ENCODE measurements around the gene GCNT2. TPM values are rescaled to one million over a fixed set of nuclear protein-coding genes. Genes with fewer than 3 reads are reported as not detected.

The GCNT2 gene
- total RNA-seq, 1 experiment from 2014 or later, result 42.8 TPM

DNA sequence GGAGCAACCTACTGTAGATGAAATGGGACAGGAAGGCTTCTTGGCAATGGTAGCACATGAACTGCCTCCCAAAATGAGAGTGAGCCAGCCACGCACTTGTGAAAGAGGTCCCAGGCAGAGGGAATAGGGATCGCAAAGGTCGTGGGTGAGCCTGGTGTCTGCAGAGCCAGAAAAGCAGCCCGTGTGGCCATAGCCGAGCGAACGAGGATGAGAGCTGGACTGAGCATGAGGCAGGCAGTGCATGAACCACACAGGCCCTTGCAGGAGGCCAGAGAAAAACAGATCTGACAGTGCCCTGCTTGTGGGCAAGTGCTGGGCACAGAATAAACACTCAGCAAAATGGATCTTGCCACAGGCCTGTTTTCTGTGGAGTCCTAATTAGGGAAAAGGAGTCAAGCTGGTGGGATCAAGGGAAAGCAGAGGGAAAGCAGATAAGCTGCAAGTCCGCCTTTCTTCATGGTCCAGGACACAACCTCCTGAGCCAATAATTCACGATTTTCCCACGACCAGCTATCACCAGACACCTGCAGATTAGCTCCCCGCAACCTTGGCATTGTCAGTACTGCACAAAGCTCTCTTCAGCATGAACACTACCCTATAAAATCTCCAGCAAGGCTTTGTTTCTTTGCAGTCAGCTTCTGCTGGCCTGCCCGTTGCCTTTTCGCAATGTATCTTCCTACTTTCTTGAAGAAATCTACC lies 44.0 kb downstream of the GCNT2 start:
- Histone ChIP-seq H3K4me1 (ENCODE audit: control insufficient read depth, insufficient read depth, low read length) (no peaks in the 10 kb centered on the region), H3K27me3 (ENCODE audit: control insufficient read depth, insufficient read depth, low read length) (no peaks in the 10 kb centered on the region), H3K9me3 (ENCODE audit: control insufficient read depth, insufficient read depth, low read depth, low read length) (no peaks in the 10 kb centered on the region), H3K4me3 (ENCODE audit: low read depth in 2 of 2, low read length in 2 of 2) (no peak overlapping the region), H3K27ac (ENCODE audit: low read length) (no peak overlapping the region), H3K36me3 (ENCODE audit: control insufficient read depth, insufficient read depth, low read length) (no peaks in the 10 kb centered on the region)
- DNase-seq (ENCODE audit: low read depth, low spot score) (no peak), ATAC-seq (peak; percentile 47; the same call in 1 of the 2 replicates)
- in situ Hi-C loops (cut with HindIII; ENCODE audit: low pct_unique_long_range_greater_than_20kb, low sequenced_read_pairs) (no loop called here), intact Hi-C loops (cut with micrococcal nuclease; ENCODE audit: unreplicated experiment) (no loop called here)
- POLR2A ChIA-PET, result no interaction called here
- TF ChIP-seq SIN3A (IDR thresholded peaks at IDR 0.05; ENCODE audit: borderline replicate concordance, insufficient read depth, low read depth, low read length), result no peak
- TF ChIP-seq, protein P1, sequence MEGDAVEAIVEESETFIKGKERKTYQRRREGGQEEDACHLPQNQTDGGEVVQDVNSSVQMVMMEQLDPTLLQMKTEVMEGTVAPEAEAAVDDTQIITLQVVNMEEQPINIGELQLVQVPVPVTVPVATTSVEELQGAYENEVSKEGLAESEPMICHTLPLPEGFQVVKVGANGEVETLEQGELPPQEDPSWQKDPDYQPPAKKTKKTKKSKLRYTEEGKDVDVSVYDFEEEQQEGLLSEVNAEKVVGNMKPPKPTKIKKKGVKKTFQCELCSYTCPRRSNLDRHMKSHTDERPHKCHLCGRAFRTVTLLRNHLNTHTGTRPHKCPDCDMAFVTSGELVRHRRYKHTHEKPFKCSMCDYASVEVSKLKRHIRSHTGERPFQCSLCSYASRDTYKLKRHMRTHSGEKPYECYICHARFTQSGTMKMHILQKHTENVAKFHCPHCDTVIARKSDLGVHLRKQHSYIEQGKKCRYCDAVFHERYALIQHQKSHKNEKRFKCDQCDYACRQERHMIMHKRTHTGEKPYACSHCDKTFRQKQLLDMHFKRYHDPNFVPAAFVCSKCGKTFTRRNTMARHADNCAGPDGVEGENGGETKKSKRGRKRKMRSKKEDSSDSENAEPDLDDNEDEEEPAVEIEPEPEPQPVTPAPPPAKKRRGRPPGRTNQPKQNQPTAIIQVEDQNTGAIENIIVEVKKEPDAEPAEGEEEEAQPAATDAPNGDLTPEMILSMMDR (IDR thresholded peaks at IDR 0.05), result no peak
- TF ChIP-seq POLR2AphosphoS5 (IDR thresholded peaks at IDR 0.05; ENCODE audit: low read depth, low read length), result no peak
- TF ChIP-seq TCF7L2 (IDR thresholded peaks at IDR 0.05; ENCODE audit: low read depth, low read length), result no peak
- no peak for TF ChIP-seq REST (IDR thresholded peaks at IDR 0.05; ENCODE audit: insufficient read depth in 1 of 2, low read depth in 2 of 2, low read length in 1 of 2)
- CTCF ChIA-PET, result no interaction called here
- BruUV-seq (replicated peaks), result no TSS peak

DNA sequence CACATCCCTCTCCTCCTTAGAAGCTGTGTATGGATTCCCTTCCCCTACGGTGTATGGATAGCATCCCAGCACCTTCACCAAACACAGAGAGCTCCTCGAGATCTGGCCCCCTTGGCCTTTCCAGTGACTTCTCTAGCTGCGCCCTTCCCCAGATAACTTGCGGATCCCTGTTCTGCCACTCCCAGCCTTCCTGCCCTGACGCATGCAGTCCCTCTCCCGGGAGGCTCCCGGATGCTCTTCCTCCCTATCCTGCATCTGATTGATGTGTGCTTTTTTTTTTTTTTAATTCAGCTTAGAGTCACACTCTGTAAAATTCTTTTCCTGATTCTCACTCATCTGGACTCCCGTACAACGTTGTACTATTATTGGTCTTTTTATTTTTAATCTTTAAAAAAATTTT lies 44.8 kb downstream of the GCNT2 start:
- DNase-seq (ENCODE audit: low read depth, low spot score) (no peak), ATAC-seq (no peak)
- ChIA-PET POLR2A (interaction anchor here (0.6 kb wide), 1 partner anchor 47 kb away, joined by 3 read pairs; no protein-coding TSS in a partner anchor), CTCF (no interaction called here)
- BruUV-seq (replicated peaks), result no TSS peak
- intact Hi-C loops (cut with micrococcal nuclease; ENCODE audit: unreplicated experiment), result no loop called here
- no peak for TF ChIP-seq SIN3A (IDR thresholded peaks at IDR 0.05; ENCODE audit: borderline replicate concordance, insufficient read depth, low read depth, low read length)
- no peak for TF ChIP-seq TCF7L2 (IDR thresholded peaks at IDR 0.05; ENCODE audit: low read depth, low read length)
- TF ChIP-seq POLR2AphosphoS5 (IDR thresholded peaks at IDR 0.05; ENCODE audit: low read depth, low read length), result no peak
- TF ChIP-seq, protein P1 (IDR thresholded peaks at IDR 0.05), result no peak
- TF ChIP-seq REST (IDR thresholded peaks at IDR 0.05; ENCODE audit: insufficient read depth in 1 of 2, low read depth in 2 of 2, low read length in 1 of 2), result no peak
- Histone ChIP-seq H3K36me3 (ENCODE audit: control insufficient read depth, insufficient read depth, low read length) (no peaks in the 10 kb centered on the region), H3K27me3 (ENCODE audit: control insufficient read depth, insufficient read depth, low read length) (no peaks in the 10 kb centered on the region), H3K9me3 (ENCODE audit: control insufficient read depth, insufficient read depth, low read depth, low read length) (no peaks in the 10 kb centered on the region), H3K4me3 (ENCODE audit: low read depth in 2 of 2, low read length in 2 of 2) (no peak overlapping the region), H3K4me1 (ENCODE audit: control insufficient read depth, insufficient read depth, low read length) (no peaks in the 10 kb centered on the region), H3K27ac (ENCODE audit: low read length) (no peak overlapping the region)
- in situ Hi-C loops (cut with HindIII; ENCODE audit: low pct_unique_long_range_greater_than_20kb, low sequenced_read_pairs), result no loop called here

Measured in Panc1 (cell line).